Stimulated activated naive CD8-positive, alpha-beta T cell treated with anti-CD3 and anti-CD28 coated beads, Interleukin-15, Interleukin-2, amounts not matched to agents 100 U/mL and 50 U/mL, for 24 hours (primary cell): ENCODE measurements around the gene TMEM62.
A peak's percentile ranks its signal among the peaks of the same experiment; 100 is the strongest.
"Not testable (repeated sequence)": the region's sequence is repeated elsewhere in the genome, so short reads cannot be mapped to it uniquely, and the experiment has no call there.

Experiments used
- ATAC-seq: fragments of 150-1000 bp; cut with Tn5 transposase; one replicate; pipeline ENCODE4 v1.10.0; 2021
- DNase-seq: peaks from one replicate; pipeline ENCODE4 v3.0.0; 2021

The TMEM62 gene

GRCh38 chr15:43121863-43122262 lies 11.5 kb upstream of the TMEM62 start:
- ATAC-seq = no peak
- DNase-seq = no peak

GRCh38 chr15:43125100-43125661 lies 8.2 kb upstream of the TMEM62 start:
- DNase-seq (no peak), ATAC-seq (no peak)

DNA sequence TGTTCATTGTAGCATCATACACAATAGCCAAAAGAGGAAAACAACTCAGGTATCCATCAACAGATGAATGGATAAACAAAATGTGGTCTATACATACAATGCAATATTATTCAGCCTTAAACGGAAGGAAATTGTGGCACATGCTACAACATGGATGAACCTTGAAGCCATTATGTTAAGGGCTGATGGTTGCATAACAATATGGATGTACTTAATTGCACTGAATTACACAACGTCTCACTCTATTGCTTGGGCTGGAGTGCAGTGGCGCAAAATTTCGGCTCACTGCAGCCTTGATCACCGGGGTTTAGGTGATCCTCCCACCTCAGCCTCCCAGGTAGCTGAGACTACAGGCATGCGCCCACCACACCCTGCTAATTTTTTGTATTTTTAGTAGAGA lies 7.0 kb upstream of the TMEM62 start:
- ATAC-seq = no peak
- no peak for DNase-seq

DNA sequence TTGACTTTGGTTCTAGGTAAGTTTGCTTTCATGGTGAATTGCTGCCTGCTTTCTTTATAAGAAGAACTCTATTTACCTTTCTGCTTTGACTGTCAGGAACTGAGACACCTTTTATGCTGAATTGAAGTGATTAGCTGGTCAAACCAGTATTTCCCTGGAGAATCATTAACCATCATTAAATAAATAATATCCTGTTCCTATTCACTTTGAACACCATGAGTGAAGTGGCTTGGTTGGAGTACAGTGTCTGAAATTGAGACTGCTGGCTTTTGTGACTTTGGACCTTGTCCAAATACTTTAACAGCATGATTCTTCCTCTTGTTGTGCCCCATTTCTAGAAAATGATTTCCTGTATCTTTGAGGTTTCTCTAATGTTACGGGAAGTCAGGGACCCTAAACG lies 5.6 kb upstream of the TMEM62 start:
- DNase-seq (no peak), ATAC-seq (no peak)

- ATAC-seq, DNase-seq: not testable (repeated sequence)
Measured at GRCh38 chr15:43128174-43128979, 5.0 kb upstream of the TMEM62 start.

GRCh38 chr15:43128980-43129335 lies 4.4 kb upstream of the TMEM62 start:
- ATAC-seq = no peak
- no peak for DNase-seq

DNA sequence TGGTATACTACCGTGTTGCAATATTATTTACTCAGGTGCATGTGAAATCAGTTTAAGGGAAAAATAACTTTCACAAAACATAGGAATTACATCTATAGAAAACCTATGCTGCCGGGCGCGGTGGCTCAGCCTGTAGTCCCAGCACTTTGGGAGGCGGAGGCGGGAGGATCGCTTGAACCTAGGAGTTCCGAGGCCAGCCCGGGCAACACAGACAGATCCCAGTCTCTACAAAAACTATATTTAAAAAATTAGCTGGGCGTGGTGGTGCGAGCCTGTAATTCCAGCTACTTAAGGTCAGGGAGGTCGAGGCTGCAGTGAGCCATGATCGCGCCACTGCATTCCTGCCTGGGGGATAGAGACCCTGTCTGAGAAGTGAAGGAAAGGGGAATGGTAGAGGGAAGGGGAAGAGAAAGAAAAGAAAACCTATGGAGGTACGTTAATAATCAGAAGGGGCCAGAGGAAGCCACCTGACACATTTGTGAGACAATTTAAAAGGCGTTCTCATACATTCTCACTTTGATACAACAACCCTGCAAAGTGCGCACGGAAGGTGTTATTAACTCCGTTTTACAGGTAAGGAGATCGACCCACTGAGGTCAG lies 456 bp upstream of the TMEM62 start:
- ATAC-seq (no peak), DNase-seq (peak; percentile 7)

- ATAC-seq (peak; percentile 15), DNase-seq (no peak)
Measured at GRCh38 chr15:43134157-43134635, 810 bp downstream of the TMEM62 start.

DNA sequence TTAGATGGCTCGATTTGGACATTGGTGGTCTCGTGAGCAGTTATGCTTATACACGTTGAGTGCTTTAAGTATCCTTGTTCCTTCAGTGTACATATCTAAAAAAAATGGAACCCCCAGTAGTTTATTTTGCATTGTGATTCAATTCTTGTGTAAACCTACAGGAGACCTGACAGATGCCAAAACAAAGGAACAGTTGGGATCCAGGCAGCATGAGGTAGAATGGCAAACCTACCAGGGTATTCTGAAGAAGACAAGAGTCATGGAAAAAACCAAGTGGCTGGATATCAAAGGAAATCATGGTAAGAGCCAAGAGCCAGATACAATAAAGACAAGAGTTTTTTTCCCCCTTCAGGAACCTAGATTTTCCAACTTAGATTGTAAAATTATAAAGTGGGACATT lies 2.0 kb downstream of the TMEM62 start:
- DNase-seq = no peak
- no peak for ATAC-seq

DNA sequence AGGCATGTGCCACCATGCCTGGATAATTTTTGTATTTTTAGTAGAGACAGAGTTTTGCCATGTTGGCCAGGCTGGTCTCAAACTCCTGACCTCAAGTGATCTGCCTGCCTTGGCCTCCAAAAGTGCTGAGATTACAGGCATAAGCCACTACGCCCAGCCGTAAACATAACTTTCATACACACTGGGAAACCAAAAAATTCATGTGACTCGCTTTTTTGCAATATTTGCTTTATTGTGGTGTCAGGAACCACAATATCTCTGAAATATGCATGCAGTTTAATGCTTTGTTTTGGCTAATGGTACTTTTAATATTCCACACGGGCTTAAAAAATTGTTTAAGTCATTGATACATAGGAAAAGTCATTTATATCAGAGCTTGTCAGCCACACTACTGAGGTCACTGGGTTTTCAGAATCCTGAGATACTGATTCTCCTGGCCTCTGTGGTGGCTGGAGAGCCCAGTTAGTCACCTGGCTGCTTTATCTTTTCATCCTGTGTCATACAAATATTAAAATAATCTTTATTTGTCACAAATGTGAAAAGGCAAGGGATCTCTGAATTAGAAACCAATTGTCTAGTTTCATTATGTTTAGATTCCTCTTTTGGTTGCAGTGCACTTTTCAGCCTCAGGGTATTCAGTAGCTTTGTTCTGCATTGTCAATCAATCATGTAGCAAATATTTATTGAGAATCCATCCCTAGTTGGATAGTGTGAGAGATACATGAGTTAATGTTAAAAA lies 10.0 kb downstream of the TMEM62 start:
- DNase-seq (no peak), ATAC-seq (no peak)

- DNase-seq = no peak
- no peak for ATAC-seq
Measured at GRCh38 chr15:43144512-43144911, 11.1 kb downstream of the TMEM62 start.

GRCh38 chr15:43146184-43146583 lies 12.8 kb downstream of the TMEM62 start:
- DNase-seq (no peak), ATAC-seq (no peak)

GRCh38 chr15:43150191-43150929 lies 17.0 kb downstream of the TMEM62 start:
- ATAC-seq (no peak), DNase-seq (no peak)

GRCh38 chr15:43151688-43152087 lies 18.3 kb downstream of the TMEM62 start:
- DNase-seq (no peak), ATAC-seq (no peak)

DNA sequence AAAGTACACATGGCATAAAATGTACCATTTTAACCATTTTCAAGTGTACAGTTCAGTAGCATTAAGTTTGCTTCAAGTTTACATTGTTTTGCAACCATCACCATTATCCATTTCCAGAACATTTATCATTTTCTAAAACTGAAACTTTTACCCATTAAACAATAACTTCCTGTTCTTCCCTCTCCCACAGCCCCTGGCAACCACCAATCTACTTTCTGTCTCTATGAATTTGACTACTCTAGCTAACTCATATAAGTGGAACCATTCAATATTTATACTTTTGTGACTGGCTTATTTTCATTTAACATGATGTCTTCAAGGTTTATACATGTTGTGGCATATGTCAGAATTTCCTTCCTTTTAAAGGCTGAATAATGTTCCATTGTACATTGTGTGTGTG lies 19.9 kb downstream of the TMEM62 start:
- no peak for DNase-seq
- no peak for ATAC-seq

DNA sequence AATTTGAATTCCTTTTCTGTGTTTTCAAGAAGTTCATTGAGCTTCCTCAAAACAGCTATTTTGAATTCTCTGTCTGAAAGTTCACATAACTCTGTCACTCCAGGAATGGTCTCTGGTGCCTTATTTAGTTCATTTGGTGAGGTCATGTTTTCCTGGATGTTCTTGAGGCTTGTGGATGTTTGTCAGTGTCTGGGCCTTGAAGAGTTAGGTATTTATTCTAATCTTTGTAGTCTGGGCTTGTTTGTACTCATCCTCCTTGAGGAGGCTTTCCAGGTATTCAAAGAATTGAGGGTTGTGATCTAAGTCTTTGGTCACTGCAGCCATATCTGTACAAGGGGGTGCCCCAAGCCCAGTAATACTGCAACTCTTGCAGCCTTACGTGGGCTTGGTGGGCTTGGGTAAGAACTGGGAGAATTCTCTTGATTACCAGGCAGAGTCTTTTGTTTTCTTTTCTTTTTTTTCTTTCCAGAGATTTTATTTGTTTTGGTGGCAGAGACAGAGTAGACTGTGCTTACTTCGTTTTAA lies 32.5 kb downstream of the TMEM62 start:
- no peak for ATAC-seq
- DNase-seq = no peak

DNA sequence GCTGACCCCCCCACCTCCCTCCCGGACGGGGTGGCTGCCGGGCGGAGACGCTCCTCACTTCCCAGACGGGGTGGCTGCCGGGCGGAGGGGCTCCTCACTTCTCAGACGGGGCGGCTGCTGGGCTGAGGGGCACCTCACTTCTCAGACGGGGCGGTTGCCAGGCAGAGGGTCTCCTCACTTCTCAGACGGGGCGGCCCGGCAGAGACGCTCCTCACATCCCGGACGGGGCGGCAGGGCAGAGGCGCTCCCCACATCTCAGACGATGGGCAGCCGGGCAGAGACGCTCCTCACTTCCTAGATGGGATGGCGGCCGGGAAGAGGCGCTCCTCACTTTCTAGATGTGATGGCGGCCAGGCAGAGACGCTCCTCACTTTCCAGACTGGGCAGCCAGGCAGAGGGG lies 33.9 kb downstream of the TMEM62 start:
- DNase-seq, ATAC-seq: not testable (repeated sequence)

DNA sequence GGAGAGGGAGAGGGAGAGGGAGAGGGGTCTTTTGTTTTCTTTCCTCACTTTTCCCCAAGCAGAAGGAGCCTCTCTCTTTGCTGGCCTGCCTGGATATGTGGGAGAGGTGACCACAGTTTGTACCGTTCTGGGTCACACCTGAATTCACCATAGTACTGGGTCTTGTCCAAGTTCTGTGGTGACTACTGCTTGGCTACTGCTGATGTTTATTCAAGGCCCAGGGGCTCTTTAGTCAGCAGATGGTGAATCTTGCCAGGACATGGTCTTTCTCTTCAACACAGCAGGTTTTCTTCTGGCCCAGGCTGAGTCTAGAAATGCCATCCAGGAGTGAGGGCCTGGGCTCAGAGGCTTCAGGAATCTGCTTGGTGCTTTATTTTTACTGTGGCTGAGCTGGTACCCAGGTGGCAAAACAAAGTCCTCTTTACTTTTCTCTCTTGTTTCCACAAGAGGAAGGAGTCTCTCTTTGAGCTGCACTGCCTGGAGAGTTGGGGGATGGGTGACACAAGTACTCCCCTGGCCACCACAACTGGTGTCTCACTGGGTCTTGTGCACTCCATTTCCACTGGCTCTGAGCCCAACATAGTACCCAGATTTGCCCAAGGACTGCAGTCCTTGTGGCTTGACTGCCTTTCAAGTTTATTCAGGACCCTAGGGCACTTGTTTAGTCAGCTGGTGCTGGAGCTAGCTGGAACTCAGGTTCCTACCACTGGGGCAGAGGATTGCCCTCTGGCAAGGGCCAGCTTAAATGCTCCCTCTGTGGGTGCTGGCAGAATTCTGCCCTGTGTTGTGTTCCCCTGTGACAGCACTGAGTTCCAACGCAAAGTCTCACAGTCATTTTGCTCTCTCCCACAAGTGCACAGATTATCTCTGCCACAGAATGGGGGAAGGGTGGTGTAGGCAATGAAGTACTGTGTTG lies 35.1 kb downstream of the TMEM62 start:
- no peak for DNase-seq
- no peak for ATAC-seq

- no peak for DNase-seq
- no peak for ATAC-seq
Measured at GRCh38 chr15:43169888-43170287, 36.5 kb downstream of the TMEM62 start.

- not testable (repeated sequence) for DNase-seq, ATAC-seq
Measured at GRCh38 chr15:43175656-43176309, 42.4 kb downstream of the TMEM62 start.
